HepG2 (cell line): Measurements from ENCODE around the gene CLCN2. TPM values are rescaled to one million over a fixed set of nuclear protein-coding genes. Genes with fewer than 3 reads are reported as not detected.

Experiments
- ATF2 ChIP-seq: sonication (generic); formaldehyde crosslinking; IDR thresholded peaks from 2 replicates; pipeline ENCODE4 v1.4.0; 2020; ENCODE audit warnings: missing genetic modification reagents
- CREB1 ChIP-seq, 2 experiments: fragments of 450-650 bp in 1 of 2; IDR thresholded peaks; 2 replicates each; pipeline ENCODE4 v1.6.1; 2016 to 2017; ENCODE audit warnings: control low read depth in 1 of 2, mild to moderate bottlenecking in 1 of 2, missing compliant biosample characterization in 1 of 2, missing genetic modification characterization in 1 of 2
- ELK4 ChIP-seq: sonication (generic); formaldehyde crosslinking; IDR thresholded peaks from 2 replicates; pipeline ENCODE4 v1.9.0; 2021; ENCODE audit warnings: missing genetic modification reagents, borderline replicate concordance
- FUBP1 ChIP-seq: sonication (generic); formaldehyde crosslinking; IDR thresholded peaks from 2 replicates; pipeline ENCODE4 v1.5.1; 2020; ENCODE audit warnings: missing genetic modification reagents, mild to moderate bottlenecking, borderline replicate concordance
- MLXIP ChIP-seq: sonication (generic); formaldehyde crosslinking; IDR thresholded peaks from 2 replicates; pipeline ENCODE4 v1.9.0; 2021; ENCODE audit warnings: missing genetic modification reagents, borderline replicate concordance
- NBN ChIP-seq: fragments of 450-650 bp; conservative IDR thresholded peaks from 2 replicates; pipeline ENCODE4 v1.6.1; 2017
- NFE2L1 ChIP-seq: sonication (generic); formaldehyde crosslinking; IDR thresholded peaks from 2 replicates; pipeline ENCODE4 v1.4.0; 2020; ENCODE audit warnings: missing genetic modification reagents, mild to moderate bottlenecking, borderline replicate concordance
- ONECUT2 ChIP-seq: sonication (generic); formaldehyde crosslinking; IDR thresholded peaks from 2 replicates; pipeline ENCODE4 v1.4.0; 2020; ENCODE audit warnings: missing genetic modification reagents
- SMARCE1 ChIP-seq: fragments of 450-650 bp; IDR thresholded peaks from 2 replicates; pipeline ENCODE4 v1.6.1; 2017; ENCODE audit warnings: borderline replicate concordance
- TEAD2 ChIP-seq: sonication (generic); formaldehyde crosslinking; IDR thresholded peaks from 2 replicates; pipeline ENCODE4 v1.9.0; 2021; ENCODE audit warnings: missing genetic modification reagents
- TRIM24 ChIP-seq: sonication (generic); formaldehyde crosslinking; IDR thresholded peaks from 2 replicates; pipeline ENCODE4 v1.8.0; 2022; ENCODE audit warnings: mild to moderate bottlenecking, missing genetic modification reagents
- ZFAT ChIP-seq: sonication (generic); formaldehyde crosslinking; conservative IDR thresholded peaks from 2 replicates; pipeline ENCODE4 v1.8.1; 2023; ENCODE audit warnings: missing genetic modification reagents, inconsistent platforms
- ZFP82 ChIP-seq: sonication (generic); formaldehyde crosslinking; IDR thresholded peaks from 2 replicates; pipeline ENCODE4 v1.5.1; 2020; ENCODE audit warnings: mild to moderate bottlenecking, missing genetic modification reagents, borderline replicate concordance
- ZMYM3 ChIP-seq: sonication (generic); formaldehyde crosslinking; IDR thresholded peaks from 2 replicates; pipeline ENCODE4 v1.5.1; 2020; ENCODE audit warnings: mild to moderate bottlenecking, missing genetic modification reagents
- ZNF776 ChIP-seq: sonication (generic); formaldehyde crosslinking; IDR thresholded peaks from 2 replicates; pipeline ENCODE4 v1.4.0; 2020; ENCODE audit warnings: mild to moderate bottlenecking, missing genetic modification reagents
- polyA plus RNA-seq, 8 experiments: library from polyadenylated mRNA; depleted of rRNA in 3 of 8; stranded (reverse) in 7 of 8; unstranded in 1 of 8; fragments of >200 nt; fragmentation: Illumina TruSeq in 4 of 8; extraction: Trizol in 4 of 8; gene quantifications; 2 replicates each; pipeline versions ENCODE4 v1.2.1 to v1.2.3, GENCODE V29; 2011 to 2016; ENCODE audit warnings: low read depth in 4 of 8, missing spikeins in 1 of 8, mixed read lengths in 1 of 8; ENCODE audit not compliant: insufficient read depth in 1 of 8
- total RNA-seq, 5 experiments: library from RNA; depleted of rRNA; stranded (reverse); fragments of >200 nt; fragmentation: Illumina TruSeq; extraction: Trizol; gene quantifications; 2 replicates each; pipeline ENCODE4 v1.2.3, GENCODE V29; 2016; ENCODE audit warnings: low read depth in 1 of 5
- TF ChIP-seq, protein P1 (sequence below): sonication (generic); formaldehyde crosslinking; IDR thresholded peaks from 2 replicates; pipeline ENCODE4 v1.9.0; 2022; ENCODE audit warnings: missing genetic modification reagents, mild to moderate bottlenecking, borderline replicate concordance
- TF ChIP-seq, protein P2 (sequence below): sonication (generic); formaldehyde crosslinking; IDR thresholded peaks from 2 replicates; pipeline ENCODE4 v1.5.1; 2020; ENCODE audit warnings: missing genetic modification reagents, mild to moderate bottlenecking, borderline replicate concordance

CLCN2 gene
- total and polyA plus RNA-seq, 2 of the 13 experiments (the other 11 are each of a cell fraction or from before 2014, with no cell fraction given), result 11.4 to 13.5 TPM

GRCh38 chr3:184362668-184363546 is 1.5 kb upstream of the CLCN2 start (continued):
- TF ChIP-seq, protein P1, sequence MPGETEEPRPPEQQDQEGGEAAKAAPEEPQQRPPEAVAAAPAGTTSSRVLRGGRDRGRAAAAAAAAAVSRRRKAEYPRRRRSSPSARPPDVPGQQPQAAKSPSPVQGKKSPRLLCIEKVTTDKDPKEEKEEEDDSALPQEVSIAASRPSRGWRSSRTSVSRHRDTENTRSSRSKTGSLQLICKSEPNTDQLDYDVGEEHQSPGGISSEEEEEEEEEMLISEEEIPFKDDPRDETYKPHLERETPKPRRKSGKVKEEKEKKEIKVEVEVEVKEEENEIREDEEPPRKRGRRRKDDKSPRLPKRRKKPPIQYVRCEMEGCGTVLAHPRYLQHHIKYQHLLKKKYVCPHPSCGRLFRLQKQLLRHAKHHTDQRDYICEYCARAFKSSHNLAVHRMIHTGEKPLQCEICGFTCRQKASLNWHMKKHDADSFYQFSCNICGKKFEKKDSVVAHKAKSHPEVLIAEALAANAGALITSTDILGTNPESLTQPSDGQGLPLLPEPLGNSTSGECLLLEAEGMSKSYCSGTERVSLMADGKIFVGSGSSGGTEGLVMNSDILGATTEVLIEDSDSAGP (CRISPR knock-in tag), result peak; percentile 92
- TF ChIP-seq ZNF776 (CRISPR knock-in tag), result peak; percentile 91
- no peak for TF ChIP-seq TRIM24 (CRISPR knock-in tag)
- TF ChIP-seq ZFAT (CRISPR knock-in tag), result no peak
- no peak for TF ChIP-seq ELK4 (CRISPR knock-in tag)
- TF ChIP-seq CREB1 (IDR thresholded peaks at IDR 0.05), result no peak
- TF ChIP-seq CREB1 (CRISPR knock-in tag; IDR thresholded peaks at IDR 0.05), result no peak; the same call in none of the 2 replicates
- no peak for TF ChIP-seq NBN
- no peak for TF ChIP-seq SMARCE1
- no peak for TF ChIP-seq TEAD2
- no peak for TF ChIP-seq NFE2L1 (CRISPR knock-in tag)
- TF ChIP-seq, protein P2, sequence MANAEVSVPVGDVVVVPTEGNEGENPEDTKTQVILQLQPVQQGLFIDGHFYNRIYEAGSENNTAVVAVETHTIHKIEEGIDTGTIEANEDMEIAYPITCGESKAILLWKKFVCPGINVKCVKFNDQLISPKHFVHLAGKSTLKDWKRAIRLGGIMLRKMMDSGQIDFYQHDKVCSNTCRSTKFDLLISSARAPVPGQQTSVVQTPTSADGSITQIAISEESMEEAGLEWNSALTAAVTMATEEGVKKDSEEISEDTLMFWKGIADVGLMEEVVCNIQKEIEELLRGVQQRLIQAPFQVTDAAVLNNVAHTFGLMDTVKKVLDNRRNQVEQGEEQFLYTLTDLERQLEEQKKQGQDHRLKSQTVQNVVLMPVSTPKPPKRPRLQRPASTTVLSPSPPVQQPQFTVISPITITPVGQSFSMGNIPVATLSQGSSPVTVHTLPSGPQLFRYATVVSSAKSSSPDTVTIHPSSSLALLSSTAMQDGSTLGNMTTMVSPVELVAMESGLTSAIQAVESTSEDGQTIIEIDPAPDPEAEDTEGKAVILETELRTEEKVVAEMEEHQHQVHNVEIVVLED, result peak; percentile 80; the same call in 1 of the 2 replicates
- no peak for TF ChIP-seq MLXIP (CRISPR knock-in tag)
- TF ChIP-seq ZMYM3 (CRISPR knock-in tag), result no peak
- no peak for TF ChIP-seq FUBP1 (CRISPR knock-in tag)
- peak; percentile 93 for TF ChIP-seq ZFP82 (CRISPR knock-in tag)
- TF ChIP-seq ATF2 (CRISPR knock-in tag), result peak; percentile 89
- TF ChIP-seq ONECUT2 (CRISPR knock-in tag), result no peak
